Measurements from ENCODE around the gene TMEM108. TPM values are rescaled to one million over a fixed set of nuclear protein-coding genes. Genes with fewer than 3 reads are reported as not detected.

Gene TMEM108
- total and polyA plus RNA-seq, 5 donors from 2014 or later: 0.11 TPM; not detected in 4

- Mint-ChIP-seq H3K27ac (no peak overlapping the region), H3K9me3 (peaks cover 0 to 3% (median 1%) of the 10 kb centered on the region in 7 donors), H3K36me3 (no peaks in the 10 kb centered on the region), H3K4me1 (peaks cover 0 to 2% (median 0%) of the 10 kb centered on the region in 4 donors), H3K4me3 (no peak overlapping the region), H3K27me3 (no peaks in the 10 kb centered on the region)
- H3K4me1 ChIP-seq (ENCODE audit: control insufficient read depth, insufficient read depth, low read length, poor library complexity, severe bottlenecking): no peaks in the 10 kb centered on the region
- H3K9me3 ChIP-seq (ENCODE audit: control insufficient read depth in 2 of 2, low read length in 2 of 2): no peaks in the 10 kb centered on the region
- H3K4me3 ChIP-seq (ENCODE audit: low read depth, low read length): no peak overlapping the region
- no peaks in the 10 kb centered on the region for H3K27me3 ChIP-seq (ENCODE audit: control insufficient read depth, insufficient read depth, low read length)
- ATAC-seq (ENCODE audit: low read depth in 2 of 2) (no peak), DNase-seq (no peak)
- H3K36me3 ChIP-seq (ENCODE audit: control insufficient read depth, insufficient read depth, low read length): no peaks in the 10 kb centered on the region
- no peak overlapping the region for H3K27ac ChIP-seq (ENCODE audit: insufficient read depth, low read length, poor library complexity, severe bottlenecking)
Observed at GRCh38 chr3:133169331-133170068, 131.3 kb downstream of the TMEM108 start.

- no peak for ATAC-seq (ENCODE audit: low read depth in 2 of 2)
- Histone ChIP-seq H3K36me3 (ENCODE audit: control insufficient read depth, insufficient read depth, low read length) (no peaks in the 10 kb centered on the region), H3K4me3 (ENCODE audit: low read depth, low read length) (no peak overlapping the region), H3K27ac (ENCODE audit: insufficient read depth, low read length, poor library complexity, severe bottlenecking) (no peak overlapping the region), H3K27me3 (ENCODE audit: control insufficient read depth, insufficient read depth, low read length) (no peaks in the 10 kb centered on the region), H3K9me3 (ENCODE audit: control insufficient read depth in 2 of 2, low read length in 2 of 2) (no peaks in the 10 kb centered on the region), H3K4me1 (ENCODE audit: control insufficient read depth, insufficient read depth, low read length, poor library complexity, severe bottlenecking) (no peaks in the 10 kb centered on the region)
- Mint-ChIP-seq H3K27ac (no peak overlapping the region), H3K36me3 (no peaks in the 10 kb centered on the region), H3K4me1 (peaks cover 0 to 2% (median 0%) of the 10 kb centered on the region in 4 donors), H3K27me3 (no peaks in the 10 kb centered on the region), H3K4me3 (no peak overlapping the region), H3K9me3 (peaks cover 0 to 3% (median 0%) of the 10 kb centered on the region in 7 donors)
- no peak for DNase-seq
Observed at GRCh38 chr3:133171831-133172230, 133.6 kb downstream of the TMEM108 start.

GRCh38 chr3:133181392-133182150 lies 143.4 kb downstream of the TMEM108 start:
- DNase-seq (no peak), ATAC-seq (ENCODE audit: low read depth in 2 of 2) (no peak)
- Mint-ChIP-seq H3K4me1 (no peaks in the 10 kb centered on the region), H3K27ac (no peak overlapping the region), H3K9me3 (peaks cover 0 to 5% (median 0%) of the 10 kb centered on the region in 7 donors), H3K4me3 (no peak overlapping the region), H3K36me3 (no peaks in the 10 kb centered on the region), H3K27me3 (no peaks in the 10 kb centered on the region)
- no peaks in the 10 kb centered on the region for H3K27me3 ChIP-seq (ENCODE audit: control insufficient read depth, insufficient read depth, low read length)
- no peaks in the 10 kb centered on the region for H3K4me1 ChIP-seq (ENCODE audit: control insufficient read depth, insufficient read depth, low read length, poor library complexity, severe bottlenecking)
- no peak overlapping the region for H3K4me3 ChIP-seq (ENCODE audit: low read depth, low read length)
- no peak overlapping the region for H3K27ac ChIP-seq (ENCODE audit: insufficient read depth, low read length, poor library complexity, severe bottlenecking)
- no peaks in the 10 kb centered on the region for H3K9me3 ChIP-seq (ENCODE audit: control insufficient read depth in 2 of 2, low read length in 2 of 2)
- no peaks in the 10 kb centered on the region for H3K36me3 ChIP-seq (ENCODE audit: control insufficient read depth, insufficient read depth, low read length)

GRCh38 chr3:133187870-133188379 lies 149.7 kb downstream of the TMEM108 start:
- no peaks in the 10 kb centered on the region for H3K27me3 ChIP-seq (ENCODE audit: control insufficient read depth, insufficient read depth, low read length)
- no peaks in the 10 kb centered on the region for H3K36me3 ChIP-seq (ENCODE audit: control insufficient read depth, insufficient read depth, low read length)
- Mint-ChIP-seq H3K9me3 (peaks cover 0 to 7% (median 0%) of the 10 kb centered on the region in 7 donors), H3K27ac (no peak overlapping the region), H3K36me3 (no peaks in the 10 kb centered on the region), H3K4me1 (no peaks in the 10 kb centered on the region), H3K27me3 (peaks cover 18% of the 10 kb centered on the region), H3K4me3 (no peak overlapping the region)
- H3K9me3 ChIP-seq (ENCODE audit: control insufficient read depth in 2 of 2, low read length in 2 of 2): no peaks in the 10 kb centered on the region
- no peaks in the 10 kb centered on the region for H3K4me1 ChIP-seq (ENCODE audit: control insufficient read depth, insufficient read depth, low read length, poor library complexity, severe bottlenecking)
- no peak overlapping the region for H3K27ac ChIP-seq (ENCODE audit: insufficient read depth, low read length, poor library complexity, severe bottlenecking)
- no peak overlapping the region for H3K4me3 ChIP-seq (ENCODE audit: low read depth, low read length)
- ATAC-seq (ENCODE audit: low read depth in 2 of 2): no peak
- no peak for DNase-seq

- Mint-ChIP-seq H3K27me3 (peaks cover 18% of the 10 kb centered on the region), H3K36me3 (no peaks in the 10 kb centered on the region), H3K9me3 (peaks cover 0 to 4% (median 0%) of the 10 kb centered on the region in 7 donors), H3K27ac (no peak overlapping the region), H3K4me3 (no peak overlapping the region), H3K4me1 (no peaks in the 10 kb centered on the region)
- H3K27ac ChIP-seq (ENCODE audit: insufficient read depth, low read length, poor library complexity, severe bottlenecking): no peak overlapping the region
- no peak overlapping the region for H3K4me3 ChIP-seq (ENCODE audit: low read depth, low read length)
- H3K4me1 ChIP-seq (ENCODE audit: control insufficient read depth, insufficient read depth, low read length, poor library complexity, severe bottlenecking): no peaks in the 10 kb centered on the region
- no peaks in the 10 kb centered on the region for H3K9me3 ChIP-seq (ENCODE audit: control insufficient read depth in 2 of 2, low read length in 2 of 2)
- DNase-seq (no peak), ATAC-seq (ENCODE audit: low read depth in 2 of 2) (no peak)
- H3K36me3 ChIP-seq (ENCODE audit: control insufficient read depth, insufficient read depth, low read length): no peaks in the 10 kb centered on the region
- H3K27me3 ChIP-seq (ENCODE audit: control insufficient read depth, insufficient read depth, low read length): no peaks in the 10 kb centered on the region
Observed at GRCh38 chr3:133188996-133189395, 150.8 kb downstream of the TMEM108 start.

GRCh38 chr3:133189893-133190292 lies 151.7 kb downstream of the TMEM108 start:
- H3K9me3 Mint-ChIP-seq: peaks cover 0 to 4% (median 0%) of the 10 kb centered on the region in 7 donors
- no peaks in the 10 kb centered on the region for H3K4me1 Mint-ChIP-seq
- no peak overlapping the region for H3K4me3 Mint-ChIP-seq
- Histone ChIP-seq H3K9me3 (ENCODE audit: control insufficient read depth in 2 of 2, low read length in 2 of 2) (no peaks in the 10 kb centered on the region), H3K27ac (ENCODE audit: insufficient read depth, low read length, poor library complexity, severe bottlenecking) (no peak overlapping the region), H3K27me3 (ENCODE audit: control insufficient read depth, insufficient read depth, low read length) (no peaks in the 10 kb centered on the region), H3K4me3 (ENCODE audit: low read depth, low read length) (no peak overlapping the region), H3K4me1 (ENCODE audit: control insufficient read depth, insufficient read depth, low read length, poor library complexity, severe bottlenecking) (no peaks in the 10 kb centered on the region), H3K36me3 (ENCODE audit: control insufficient read depth, insufficient read depth, low read length) (no peaks in the 10 kb centered on the region)
- DNase-seq (no peak), ATAC-seq (ENCODE audit: low read depth in 2 of 2) (no peak)
- H3K27ac Mint-ChIP-seq: no peak overlapping the region
- peaks cover 18% of the 10 kb centered on the region for H3K27me3 Mint-ChIP-seq
- H3K36me3 Mint-ChIP-seq: no peaks in the 10 kb centered on the region

- Histone ChIP-seq H3K27me3 (ENCODE audit: control insufficient read depth, insufficient read depth, low read length) (no peaks in the 10 kb centered on the region), H3K27ac (ENCODE audit: insufficient read depth, low read length, poor library complexity, severe bottlenecking) (no peak overlapping the region), H3K36me3 (ENCODE audit: control insufficient read depth, insufficient read depth, low read length) (no peaks in the 10 kb centered on the region), H3K4me3 (ENCODE audit: low read depth, low read length) (no peak overlapping the region), H3K9me3 (ENCODE audit: control insufficient read depth in 2 of 2, low read length in 2 of 2) (no peaks in the 10 kb centered on the region), H3K4me1 (ENCODE audit: control insufficient read depth, insufficient read depth, low read length, poor library complexity, severe bottlenecking) (no peaks in the 10 kb centered on the region)
- no peak overlapping the region for H3K4me3 Mint-ChIP-seq
- H3K27me3 Mint-ChIP-seq: peaks cover 21% of the 10 kb centered on the region
- no peak for ATAC-seq (ENCODE audit: low read depth in 2 of 2)
- H3K9me3 Mint-ChIP-seq: peaks cover 0 to 4% (median 0%) of the 10 kb centered on the region in 7 donors
- H3K36me3 Mint-ChIP-seq: no peaks in the 10 kb centered on the region
- H3K27ac Mint-ChIP-seq: no peak overlapping the region
- no peak for DNase-seq
- H3K4me1 Mint-ChIP-seq: no peaks in the 10 kb centered on the region
Observed at GRCh38 chr3:133191818-133192217, 153.6 kb downstream of the TMEM108 start.

Data from CD4-positive, CD25-positive, alpha-beta regulatory T cell (primary cell).